SK-N-MC (cell line): Measurements from ENCODE around the gene ZFR2.
A peak's percentile ranks its signal among the peaks of the same experiment; 100 is the strongest.
"Not testable (repeated sequence)": the region's sequence is repeated elsewhere in the genome, so short reads cannot be mapped to it uniquely, and the experiment has no call there.

Experiments used
- DNase-seq: peaks from one replicate; pipeline ENCODE4 v3.0.0-alpha.2; 2011; ENCODE audit warnings: low read depth, low spot score
- H3K27ac ChIP-seq: fragments of 200-600 bp; sonication (generic); 2 replicates; pipeline ENCODE4 v1.5.1; 2016; ENCODE audit warnings: mixed run types
- H3K36me3 ChIP-seq: fragments of 200-600 bp; sonication (generic); 2 replicates; pipeline ENCODE4 v1.6.1; 2017; ENCODE audit warnings: antibody characterized with exemption, low read length, mixed read lengths; ENCODE audit not compliant: insufficient read depth
- H3K4me3 ChIP-seq: fragments of 200-600 bp; sonication (generic); 2 replicates; pipeline ENCODE4 v1.5.1; 2016
- H3K9ac ChIP-seq: fragments of 200-600 bp; sonication (generic); 2 replicates; pipeline ENCODE4 v1.8.0; 2017; ENCODE audit warnings: mixed run types, mixed read lengths; ENCODE audit not compliant: insufficient read length
- H3K9me3 ChIP-seq: fragments of 200-600 bp; sonication (generic); 2 replicates; pipeline ENCODE4 v1.6.1; 2017; ENCODE audit warnings: low read depth, mild to moderate bottlenecking, antibody characterized with exemption, low read length, moderate library complexity, mixed read lengths
- EZH2 ChIP-seq: fragments of 200-600 bp; sonication (generic); IDR thresholded peaks from one replicate; pipeline ENCODE4 v1.6.1; 2017; ENCODE audit warnings: antibody characterized with exemption
- FOXP2 ChIP-seq: optimal IDR thresholded peaks from 2 replicates; pipeline ENCODE3; 2011; ENCODE audit warnings: mild to moderate bottlenecking, moderate library complexity; ENCODE audit not compliant: insufficient read depth; ENCODE audit errors: extremely low read length, control extremely low read depth
- POLR2AphosphoS5 ChIP-seq: IDR thresholded peaks from 2 replicates; pipeline ENCODE4 v1.6.1; 2012; ENCODE audit warnings: mild to moderate bottlenecking, low read depth, low read length, borderline replicate concordance

ZFR2 gene

DNA sequence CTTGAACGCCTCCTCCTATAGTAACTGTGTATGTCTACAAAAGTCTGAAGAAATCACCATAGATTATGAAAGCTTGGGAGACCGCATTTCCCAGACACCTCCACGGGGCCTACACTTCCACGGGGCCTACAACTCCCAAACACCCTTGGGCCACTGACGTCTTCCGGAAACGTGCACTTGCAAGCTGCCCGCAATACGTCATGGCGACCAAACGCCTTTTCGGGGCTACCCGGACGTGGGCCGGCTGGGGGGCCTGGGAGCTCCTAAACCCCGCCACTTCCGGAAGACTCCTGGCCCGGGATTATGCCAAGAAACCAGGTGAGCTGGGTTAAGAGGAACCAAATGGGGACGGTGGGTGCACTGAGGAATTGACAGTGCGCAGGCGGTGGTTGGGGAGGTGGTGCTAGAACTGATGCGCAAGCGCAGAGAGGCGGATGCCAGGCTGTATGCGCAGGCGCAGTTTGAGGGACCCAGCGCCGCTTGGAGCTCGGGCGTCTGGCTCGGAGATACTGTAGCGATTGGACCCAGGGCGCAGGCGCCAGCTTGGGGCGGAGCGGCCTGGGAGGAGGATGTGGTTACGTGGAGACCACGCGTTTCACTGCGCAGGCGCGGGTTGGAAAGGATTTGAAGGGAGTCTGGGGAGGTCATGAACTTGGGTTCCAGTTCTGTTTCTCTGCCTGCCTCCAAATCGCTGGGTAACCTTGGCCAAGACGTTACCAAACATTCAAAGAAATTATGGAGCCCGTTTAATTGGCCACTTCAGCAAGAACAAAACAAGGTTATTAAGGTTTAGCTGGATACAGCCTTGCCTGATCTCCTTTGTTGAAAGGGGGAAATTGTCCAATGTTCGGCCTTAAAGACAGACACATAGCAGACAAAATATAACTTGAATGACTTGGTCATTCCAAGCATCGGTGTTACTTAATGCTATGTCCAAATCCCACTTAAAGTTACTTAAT lies 106.1 kb downstream of the ZFR2 start, which contains the start of gene MRPL54:
TSS of gene MRPL54 (plus strand) at position 182 of the 959 bp plus-strand sequence. CDS start at position 201, 19 bp downstream.
- Histone ChIP-seq H3K9me3 (no peaks in the 10 kb centered on the region), H3K9ac (peak within 1 kb of the TSS; percentile 98), H3K4me3 (peak within 1 kb of the TSS; percentile 100), H3K27ac (peak within 1 kb of the TSS; percentile 99), H3K36me3 (peaks cover 3% of the 10 kb centered on the region; the same call in 1 of the 2 replicates)
- DNase-seq: peak; percentile 96
- TF ChIP-seq EZH2 (no peak), POLR2AphosphoS5 (peak; percentile 89)

DNA sequence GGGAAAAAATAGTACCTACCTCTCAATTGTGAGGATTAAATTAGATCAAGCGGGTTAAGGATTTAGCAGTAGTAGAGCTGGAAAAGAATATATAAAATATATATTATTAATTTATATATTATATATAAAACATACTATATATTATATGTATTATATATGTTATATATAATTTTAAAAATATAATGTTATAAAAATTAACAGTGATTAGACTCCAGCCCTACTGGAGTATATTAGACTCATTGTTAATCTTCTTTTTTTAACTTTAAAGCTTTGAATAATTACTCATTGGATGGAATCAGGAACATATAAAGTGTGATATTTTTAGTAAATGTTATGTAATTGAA lies 106.7 kb downstream of the ZFR2 start:
- DNase-seq: no peak
- no peak for TF ChIP-seq POLR2AphosphoS5
- no peak for TF ChIP-seq EZH2
- no peak for TF ChIP-seq FOXP2
- H3K9ac ChIP-seq: peak overlapping the region; percentile 98
- H3K9me3 ChIP-seq: no peaks in the 10 kb centered on the region
- H3K4me3 ChIP-seq: peak overlapping the region; percentile 100
- peak overlapping the region; percentile 99 for H3K27ac ChIP-seq
- no peaks in the 10 kb centered on the region for H3K36me3 ChIP-seq

DNA sequence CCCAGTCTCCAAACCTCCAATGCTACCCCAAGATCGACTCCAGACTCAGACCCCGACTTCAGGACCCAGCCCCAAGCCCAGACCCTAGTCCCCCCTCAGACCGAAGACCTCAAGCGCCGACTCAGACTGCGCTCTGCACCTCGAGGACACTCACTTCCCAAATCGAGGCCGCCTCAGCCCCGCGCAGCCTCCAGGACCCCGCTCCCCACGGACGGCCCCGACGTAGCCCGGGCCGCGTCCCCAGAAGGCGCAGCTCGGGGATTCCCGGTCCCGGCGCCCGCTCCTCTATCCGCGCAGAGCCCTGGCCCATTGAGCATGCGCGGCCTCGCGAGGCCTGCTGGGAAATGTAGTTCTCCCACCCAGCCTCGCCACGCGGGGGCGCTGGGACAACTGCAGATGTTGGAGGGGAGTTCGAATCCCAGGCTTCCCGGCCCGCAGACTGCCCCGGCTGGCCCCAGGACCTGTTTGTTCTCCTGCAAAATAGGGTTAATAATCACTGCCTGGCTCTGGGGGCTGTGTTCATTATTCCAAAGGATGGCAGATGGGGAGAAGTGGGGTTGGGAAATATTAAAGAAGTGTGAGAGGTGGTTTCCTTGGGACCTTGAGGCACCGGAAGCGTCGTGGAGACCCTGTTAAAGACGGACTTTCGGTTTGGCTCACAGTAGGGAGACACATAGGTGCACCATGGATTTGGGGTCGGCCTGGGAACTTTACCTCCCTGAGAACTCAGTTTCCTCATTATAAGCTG lies 107.3 kb downstream of the ZFR2 start, which contains the start of gene APBA3:
TSS of gene APBA3 (minus strand) at position 311 of the 748 bp plus-strand sequence. CDS start 1,428 bp downstream, outside the sequence.
- no peaks in the 10 kb centered on the region for H3K36me3 ChIP-seq
- TF ChIP-seq EZH2 (no peak), FOXP2 (no peak), POLR2AphosphoS5 (peak; percentile 91)
- H3K4me3 ChIP-seq: peak within 1 kb of the TSS; percentile 100
- H3K9me3 ChIP-seq: no peaks in the 10 kb centered on the region
- peak within 1 kb of the TSS; percentile 98 for H3K9ac ChIP-seq
- DNase-seq: no peak
- peak within 1 kb of the TSS; percentile 99 for H3K27ac ChIP-seq

DNA sequence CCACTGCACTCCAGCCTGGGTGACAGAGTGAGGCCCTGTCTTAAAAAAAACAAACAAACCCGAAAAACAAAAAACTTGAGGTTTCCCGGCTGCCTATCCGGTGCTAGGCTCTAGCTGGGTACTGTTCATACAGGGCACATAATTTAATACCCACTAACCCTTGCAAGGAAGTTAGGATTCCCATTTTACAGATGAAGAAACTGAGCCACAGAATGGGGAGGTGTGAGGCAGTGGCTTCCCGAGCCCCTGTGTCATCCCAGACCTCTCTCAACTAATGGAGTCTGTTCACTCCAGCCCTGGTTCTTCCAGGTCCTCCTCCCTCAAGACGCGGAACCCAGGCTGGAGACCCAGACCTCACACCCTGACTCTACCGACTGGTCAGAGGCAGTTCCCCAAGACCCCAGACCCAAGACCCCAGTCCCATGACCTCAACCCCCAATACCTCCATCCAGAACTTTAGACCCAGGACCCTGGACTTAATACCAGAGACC lies 107.9 kb downstream of the ZFR2 start:
- Histone ChIP-seq H3K27ac (peak overlapping the region; percentile 36; the same call in 1 of the 2 replicates), H3K4me3 (peak overlapping the region; percentile 100), H3K36me3 (no peaks in the 10 kb centered on the region), H3K9ac (peak overlapping the region; percentile 97), H3K9me3 (no peaks in the 10 kb centered on the region)
- TF ChIP-seq POLR2AphosphoS5: no peak
- TF ChIP-seq FOXP2: no peak
- no peak for TF ChIP-seq EZH2
- no peak for DNase-seq

DNA sequence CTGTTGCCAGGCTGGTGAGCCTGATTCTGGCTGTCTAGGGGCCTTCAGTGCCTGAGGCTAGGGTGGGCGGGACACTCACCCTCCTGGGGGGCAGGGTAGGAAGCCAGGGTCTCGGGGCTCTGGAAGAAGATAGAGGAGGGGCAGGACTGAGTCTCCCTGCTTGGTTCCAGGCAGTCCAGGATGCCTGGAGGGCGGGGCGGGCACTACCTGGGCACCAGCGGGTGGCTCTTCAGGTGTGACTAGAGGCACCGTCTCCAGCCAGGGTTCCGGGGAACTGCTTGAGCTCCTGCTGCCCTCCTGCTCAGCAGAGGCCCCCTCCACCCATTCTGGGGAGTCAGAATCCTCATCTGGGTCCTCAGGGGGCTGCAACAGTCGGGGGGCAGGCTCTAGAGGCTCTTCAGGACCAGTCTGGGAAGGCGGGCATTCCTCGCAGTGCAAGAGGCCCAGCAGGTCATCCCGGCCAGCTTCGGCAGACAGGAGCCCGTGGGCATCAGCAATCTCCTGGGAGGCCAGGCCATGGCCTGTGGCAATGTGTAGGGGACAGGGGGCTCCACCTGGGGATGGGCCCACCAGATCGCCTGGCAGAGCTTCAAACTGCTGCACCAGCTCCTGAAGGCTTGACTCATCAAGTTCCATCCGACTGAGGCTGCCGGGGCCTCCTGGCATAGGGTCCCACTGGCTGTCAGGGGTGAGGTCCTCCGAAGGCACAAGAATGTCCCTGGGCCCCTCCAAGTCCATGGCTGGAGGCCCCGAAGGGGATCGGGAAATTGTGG lies 109.2 kb downstream of the ZFR2 start:
- Histone ChIP-seq H3K9ac (no peak overlapping the region), H3K36me3 (no peaks in the 10 kb centered on the region), H3K27ac (no peak overlapping the region), H3K9me3 (no peaks in the 10 kb centered on the region), H3K4me3 (no peak overlapping the region)
- no peak for DNase-seq
- TF ChIP-seq POLR2AphosphoS5 (no peak), EZH2 (no peak), FOXP2 (no peak)

DNA sequence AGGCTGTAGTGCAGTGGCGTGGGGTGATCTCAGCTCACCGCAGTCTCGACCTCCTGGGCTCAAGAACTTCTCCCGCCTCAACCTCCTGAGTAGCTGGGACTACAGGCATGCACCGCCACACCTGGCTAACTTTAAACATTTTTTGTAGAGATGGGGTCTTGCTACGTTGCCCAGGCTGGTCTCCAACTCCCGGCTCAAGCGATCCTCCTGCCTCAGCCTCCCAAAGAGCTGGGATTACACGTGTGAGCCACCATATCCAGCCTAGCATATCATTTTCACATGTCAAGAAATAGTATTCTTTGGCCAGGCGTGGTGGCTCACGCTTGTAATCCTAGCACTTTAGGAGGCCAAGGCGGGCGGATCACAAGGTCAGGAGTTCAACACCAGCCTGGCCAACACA lies 110.5 kb downstream of the ZFR2 start:
- not testable (repeated sequence) for H3K4me3 ChIP-seq, H3K36me3 ChIP-seq, H3K9ac ChIP-seq

DNA sequence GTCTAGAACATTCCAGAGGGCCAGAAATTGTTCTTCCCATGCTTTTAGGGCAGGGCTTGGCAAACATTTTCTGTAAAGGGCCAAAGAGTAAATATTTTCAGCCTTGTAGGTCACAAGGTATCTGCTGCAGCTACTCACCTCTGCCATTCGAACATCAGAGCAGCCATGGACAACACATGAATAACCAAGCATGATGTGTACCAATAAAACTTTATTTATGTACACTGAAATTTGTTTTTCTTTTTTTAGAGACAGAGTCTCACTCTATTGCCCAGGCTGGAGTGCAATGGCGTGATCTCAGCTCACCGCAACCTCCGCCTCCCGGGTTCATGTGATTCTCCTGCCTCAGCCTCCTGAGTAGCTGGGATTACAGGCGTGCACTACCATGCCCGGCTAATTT lies 111.1 kb downstream of the ZFR2 start:
- not testable (repeated sequence) for H3K27ac ChIP-seq, H3K4me3 ChIP-seq, H3K9me3 ChIP-seq, H3K9ac ChIP-seq, DNase-seq, H3K36me3 ChIP-seq

More for the DNA sequence above, 110.5 kb downstream of the ZFR2 start:
- H3K27ac ChIP-seq, DNase-seq, H3K9me3 ChIP-seq: not testable (repeated sequence)
